Thyroid gland (tissue), 4 donors: ENCODE results near the gene CA5A. TPM values are rescaled to one million over a fixed set of nuclear protein-coding genes. Genes with fewer than 3 reads are reported as not detected.
"Not testable (repeated sequence)": the region's sequence is repeated elsewhere in the genome, so short reads cannot be mapped to it uniquely, and the experiment has no call there.

Experiments
- DNase-seq, 2 donors: peaks; one replicate each; pipeline ENCODE4 v3.0.0-alpha.2; 2019
- H3K27ac ChIP-seq, 3 donors: fragments of 200-600 bp; sonication (generic); 1 replicate in 2 of 3; 2 replicates in 1 of 3; pipeline ENCODE4 v1.5.1; 2016 to 2019; ENCODE audit warnings: mild to moderate bottlenecking in 1 of 3, moderate library complexity in 1 of 3
- H3K27me3 ChIP-seq: fragments of 200-600 bp; sonication (generic); one replicate; pipeline ENCODE4 v1.5.1; 2019
- H3K36me3 ChIP-seq, 2 donors: fragments of 200-600 bp; sonication (generic); one replicate each; pipeline ENCODE4 v1.5.1; 2016 to 2019
- H3K4me1 ChIP-seq, 2 donors: fragments of 200-600 bp; sonication (generic); one replicate each; pipeline ENCODE4 v1.5.1; 2017 to 2019
- H3K4me3 ChIP-seq, 3 donors: fragments of 200-600 bp; sonication (generic); replicated peaks in 1 of 3; 1 replicate in 2 of 3; 2 replicates in 1 of 3; pipeline ENCODE4 v1.5.1; 2016; ENCODE audit warnings: mild to moderate bottlenecking in 1 of 3
- H3K9me3 ChIP-seq: fragments of 200-600 bp; sonication (generic); one replicate; pipeline ENCODE4 v1.5.1; 2017
- CTCF ChIP-seq, 6 experiments: fragments of 200-600 bp in 3 of 6; fragments of 450-650 bp in 3 of 6; sonication (generic) in 3 of 6; IDR thresholded peaks; one replicate each; pipeline ENCODE4 v1.5.1; 2016 to 2019; ENCODE audit warnings: antibody characterized with exemption in 6 of 6, mild to moderate bottlenecking in 2 of 6, inconsistent platforms in 1 of 6, moderate library complexity in 1 of 6
- POLR2A ChIP-seq, 2 donors: fragments of 450-650 bp; IDR thresholded peaks; one replicate each; pipeline ENCODE4 v1.6.1; 2017; ENCODE audit warnings: antibody characterized with exemption in 2 of 2, mild to moderate bottlenecking in 2 of 2, moderate library complexity in 1 of 2
- WGBS, 2 donors: methylation state at CpG; one replicate each; pipeline ENCODE4 v1.1.5; 2017; 5-methylcytosine and 5-hydroxymethylcytosine counted together
- intact Hi-C: fragments of 100-400 bp; cut with DNase I; formaldehyde crosslinking; loops from one replicate; pipeline ENCODE4 v1.15.1; 2023
- total RNA-seq, 4 donors: library from RNA; depleted of rRNA; stranded (reverse); fragments of >200 nt; gene quantifications; one replicate each; pipeline ENCODE4 v1.2.3, GENCODE V29; 2016

CA5A gene
- not detected for total RNA-seq

GRCh38 chr16:87936375-87937230 is at the start of gene CA5A:
CA5A (minus strand) TSS chr16:87936529; CDS start chr16:87936450, 79 bp downstream.
- intact Hi-C loops: no loop called here
- Histone ChIP-seq H3K9me3 (no peaks in the 10 kb centered on the region), H3K36me3 (no peaks in the 10 kb centered on the region), H3K27ac (peak within 1 kb of the TSS; percentile 51 to 81 (median 68)), H3K4me1 (peaks cover 0 to 6% of the 10 kb centered on the region in 2 donors), H3K4me3 (no peak within 1 kb of the TSS), H3K27me3 (no peaks in the 10 kb centered on the region)
- DNase-seq: no peak
- TF ChIP-seq POLR2A (IDR thresholded peaks at IDR 0.05) (no peak), CTCF (IDR thresholded peaks at IDR 0.05) (no peak)
- WGBS, 2 donors: 85 to 88% methylated on average over 15 of the region's 15 CpGs

GRCh38 chr16:87985493-87985892 is 49.2 kb upstream of the CA5A start:
- H3K27ac ChIP-seq, intact Hi-C loops, H3K27me3 ChIP-seq, H3K4me1 ChIP-seq, H3K9me3 ChIP-seq, H3K4me3 ChIP-seq, DNase-seq: not testable (repeated sequence)
- 89 to 91% methylated on average over 5 of the region's 5 CpGs for whole genome bisulfite sequencing, 2 donors
- peaks cover 0 to 10% of the 10 kb centered on the region in 2 donors for H3K36me3 ChIP-seq

GRCh38 chr16:87984632-87985267 is 48.4 kb upstream of the CA5A start:
- Histone ChIP-seq H3K36me3 (peaks cover 0 to 10% of the 10 kb centered on the region in 2 donors), H3K4me3 (no peak overlapping the region), H3K27me3 (no peaks in the 10 kb centered on the region), H3K9me3 (no peaks in the 10 kb centered on the region), H3K4me1 (no peaks in the 10 kb centered on the region), H3K27ac (no peak overlapping the region)
- intact Hi-C loops: no loop called here
- 91 to 94% methylated on average over 27 to 28 of the region's 28 CpGs for WGBS, 2 donors
- no peak for DNase-seq
- TF ChIP-seq POLR2A (IDR thresholded peaks at IDR 0.05): no peak
- no peak for TF ChIP-seq CTCF (IDR thresholded peaks at IDR 0.05)

- intact Hi-C loops: not testable (repeated sequence)
- peaks cover 0 to 10% of the 10 kb centered on the region in 2 donors for H3K36me3 ChIP-seq
These were observed 47.9 kb upstream of the CA5A start for GRCh38 chr16:87984180-87984579.

GRCh38 chr16:87983737-87984097 is 47.4 kb upstream of the CA5A start:
- DNase-seq, H3K27me3 ChIP-seq, H3K9me3 ChIP-seq, intact Hi-C loops, H3K27ac ChIP-seq, H3K4me1 ChIP-seq, H3K4me3 ChIP-seq: not testable (repeated sequence)
- H3K36me3 ChIP-seq: peaks cover 0 to 10% of the 10 kb centered on the region in 2 donors
- WGBS, 2 donors: 68 to 82% methylated on average over 7 of the region's 7 CpGs

More at GRCh38 chr16:87984180-87984579, 47.9 kb upstream of the CA5A start:
- 89 to 92% methylated on average over 13 to 15 of the region's 15 CpGs for WGBS, 2 donors
- not testable (repeated sequence) for H3K27ac ChIP-seq, H3K4me1 ChIP-seq, H3K9me3 ChIP-seq, DNase-seq, H3K4me3 ChIP-seq, H3K27me3 ChIP-seq

GRCh38 chr16:87983072-87983736 is 46.9 kb upstream of the CA5A start:
- DNase-seq, H3K27ac ChIP-seq, H3K27me3 ChIP-seq, H3K4me1 ChIP-seq, intact Hi-C loops, H3K9me3 ChIP-seq, H3K4me3 ChIP-seq: not testable (repeated sequence)
- peaks cover 0 to 10% of the 10 kb centered on the region in 2 donors for H3K36me3 ChIP-seq
- WGBS, 2 donors: 41 to 43% methylated on average over 11 to 19 of the region's 20 CpGs
- TF ChIP-seq CTCF (IDR thresholded peaks at IDR 0.05): peak in 2 of 6 experiments; percentile 18 to 40
